HG03378 (cell line): ENCODE data around the gene CRAMP1.

Source experiments
- ATAC-seq: cut with Tn5 transposase; IDR thresholded peaks from one replicate; pipeline ENCODE4 v1.9.1; 2021; ENCODE audit warnings: mild to moderate bottlenecking, moderate library complexity; ENCODE audit not compliant: unreplicated experiment

CRAMP1 gene, protein sequence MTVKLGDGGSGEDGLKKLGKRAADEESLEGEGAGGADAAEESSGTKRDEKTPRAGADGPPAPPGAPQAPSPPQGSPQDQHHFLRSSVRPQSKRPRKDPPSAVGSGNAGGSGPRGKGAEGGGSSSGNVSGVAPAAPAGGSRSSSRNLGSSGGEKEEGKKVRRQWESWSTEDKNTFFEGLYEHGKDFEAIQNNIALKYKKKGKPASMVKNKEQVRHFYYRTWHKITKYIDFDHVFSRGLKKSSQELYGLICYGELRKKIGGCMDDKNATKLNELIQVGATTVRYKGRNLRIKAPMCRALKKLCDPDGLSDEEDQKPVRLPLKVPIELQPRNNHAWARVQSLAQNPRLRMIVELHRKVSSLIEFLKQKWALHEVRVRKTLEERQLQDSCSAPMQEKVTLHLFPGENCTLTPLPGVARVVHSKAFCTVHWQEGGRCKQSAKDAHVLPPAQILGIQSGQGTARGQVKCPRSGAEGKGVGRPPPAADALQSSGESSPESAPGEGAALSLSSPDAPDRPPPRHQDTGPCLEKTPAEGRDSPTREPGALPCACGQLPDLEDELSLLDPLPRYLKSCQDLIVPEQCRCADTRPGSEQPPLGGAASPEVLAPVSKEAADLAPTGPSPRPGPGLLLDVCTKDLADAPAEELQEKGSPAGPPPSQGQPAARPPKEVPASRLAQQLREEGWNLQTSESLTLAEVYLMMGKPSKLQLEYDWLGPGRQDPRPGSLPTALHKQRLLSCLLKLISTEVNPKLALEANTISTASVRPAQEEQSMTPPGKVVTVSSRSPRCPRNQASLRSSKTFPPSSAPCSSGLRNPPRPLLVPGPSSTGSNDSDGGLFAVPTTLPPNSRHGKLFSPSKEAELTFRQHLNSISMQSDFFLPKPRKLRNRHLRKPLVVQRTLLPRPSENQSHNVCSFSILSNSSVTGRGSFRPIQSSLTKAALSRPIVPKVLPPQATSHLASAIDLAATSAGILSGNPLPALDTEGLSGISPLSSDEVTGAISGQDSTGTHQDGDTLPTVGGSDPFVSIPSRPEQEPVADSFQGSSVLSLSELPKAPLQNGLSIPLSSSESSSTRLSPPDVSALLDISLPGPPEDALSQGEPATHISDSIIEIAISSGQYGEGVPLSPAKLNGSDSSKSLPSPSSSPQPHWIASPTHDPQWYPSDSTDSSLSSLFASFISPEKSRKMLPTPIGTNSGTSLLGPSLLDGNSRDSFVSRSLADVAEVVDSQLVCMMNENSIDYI (N-terminal part only)

DNA sequence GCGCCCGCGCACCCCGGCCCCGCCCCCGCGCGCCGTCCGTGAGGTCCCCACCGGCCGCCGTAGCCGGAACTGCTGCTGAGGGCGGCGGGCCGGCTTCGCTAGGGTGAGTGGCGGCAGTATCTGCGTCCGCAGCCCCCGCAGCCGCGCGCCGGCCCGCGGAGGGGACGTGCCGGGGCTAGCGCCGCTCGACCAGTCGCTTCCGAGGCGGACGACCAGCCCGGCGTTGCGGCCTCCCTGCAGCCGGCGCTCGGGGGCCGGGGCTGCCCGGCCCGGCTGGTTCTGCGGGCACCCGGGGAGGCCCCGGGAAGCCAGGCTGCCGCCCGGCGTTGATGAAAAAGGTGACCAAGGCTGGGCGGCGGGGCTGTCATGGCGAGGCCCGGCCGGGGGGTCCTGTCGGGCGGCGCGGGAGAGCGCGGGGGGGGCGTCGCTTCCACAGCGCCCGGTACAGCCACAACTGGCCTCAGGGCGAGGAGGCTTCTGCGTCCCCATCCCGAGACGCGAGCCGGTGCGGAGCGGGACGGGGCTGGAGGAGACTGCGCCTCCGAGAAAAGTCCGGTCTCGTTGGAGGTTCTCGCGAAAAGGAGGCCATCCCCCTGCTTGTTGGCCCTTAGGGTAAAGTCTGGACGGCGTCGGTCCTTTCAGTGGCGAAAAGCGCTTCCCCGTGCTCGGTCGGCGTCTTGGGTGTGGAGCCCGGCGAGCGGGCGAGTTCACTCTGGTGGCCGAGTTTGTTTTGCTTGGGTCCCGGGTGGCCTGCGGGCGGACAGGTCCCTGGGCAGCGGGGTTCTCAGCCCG, at the start of gene CRAMP1:
Gene CRAMP1, plus strand, starts transcription at position 41 of the 792 bp plus-strand sequence. CDS start 2,280 bp downstream, outside the sequence.
- ATAC-seq: peak; percentile 0

GRCh38 chr16:1563786-1564185, 48.4 kb upstream of the CRAMP1 start:
- ATAC-seq: no peak

DNA sequence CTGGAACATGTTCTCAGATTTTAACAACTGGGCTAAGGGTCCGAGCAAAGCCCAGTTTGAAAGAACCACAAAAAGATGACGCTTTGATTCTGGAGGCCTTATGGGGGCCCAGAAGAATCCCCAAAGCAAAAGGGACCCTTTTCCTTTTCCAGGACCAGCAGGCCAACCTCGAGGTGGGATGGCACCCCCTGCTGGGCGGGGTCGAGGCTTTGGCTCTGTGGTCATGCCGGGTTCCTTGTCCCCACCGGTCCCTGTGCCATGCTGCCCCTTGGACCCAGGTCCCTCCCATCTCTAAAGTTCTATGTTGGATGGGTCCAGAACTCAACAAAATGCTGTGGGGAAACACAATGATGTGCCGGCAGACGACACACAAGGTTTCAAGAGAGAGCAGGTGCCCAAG, 47.8 kb upstream of the CRAMP1 start:
- no peak for ATAC-seq

DNA sequence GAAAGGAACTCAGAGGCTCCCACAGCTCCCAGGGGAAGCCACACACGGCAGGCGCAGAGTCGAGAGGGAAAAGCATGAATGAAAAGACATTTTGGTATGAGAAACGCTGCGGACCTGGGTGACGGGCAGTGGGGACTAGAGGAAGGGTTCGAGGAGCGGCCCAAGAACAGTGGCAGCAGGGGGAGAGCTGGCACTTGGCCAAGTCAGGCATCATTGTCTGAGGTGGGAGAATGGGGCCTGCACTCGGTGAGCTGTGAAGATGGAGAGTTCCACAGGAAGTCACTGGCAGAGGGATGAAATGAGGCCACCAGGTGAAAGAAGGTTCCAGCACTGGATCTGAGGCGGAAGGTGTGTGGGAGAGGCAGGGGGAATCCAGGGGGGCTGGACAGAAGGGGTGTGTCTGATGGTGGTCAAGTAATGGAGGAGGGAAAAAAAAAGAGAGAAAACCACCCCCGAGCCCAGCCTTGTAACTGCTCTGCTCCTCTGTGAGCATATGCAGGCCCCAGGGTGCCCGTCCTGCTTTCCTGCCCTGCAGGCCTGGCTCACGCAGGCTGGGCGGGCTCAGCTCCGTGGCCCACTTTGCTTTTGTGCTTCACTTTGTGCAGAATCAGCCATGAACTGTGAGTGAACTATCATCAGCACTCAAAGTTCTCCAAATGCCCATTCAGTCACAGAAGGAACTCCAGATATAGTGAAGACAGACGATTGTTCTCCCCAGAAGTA, 46.9 kb upstream of the CRAMP1 start:
- no peak for ATAC-seq

- no peak for ATAC-seq
These were observed 44.2 kb upstream of the CRAMP1 start for GRCh38 chr16:1567988-1568387.

DNA sequence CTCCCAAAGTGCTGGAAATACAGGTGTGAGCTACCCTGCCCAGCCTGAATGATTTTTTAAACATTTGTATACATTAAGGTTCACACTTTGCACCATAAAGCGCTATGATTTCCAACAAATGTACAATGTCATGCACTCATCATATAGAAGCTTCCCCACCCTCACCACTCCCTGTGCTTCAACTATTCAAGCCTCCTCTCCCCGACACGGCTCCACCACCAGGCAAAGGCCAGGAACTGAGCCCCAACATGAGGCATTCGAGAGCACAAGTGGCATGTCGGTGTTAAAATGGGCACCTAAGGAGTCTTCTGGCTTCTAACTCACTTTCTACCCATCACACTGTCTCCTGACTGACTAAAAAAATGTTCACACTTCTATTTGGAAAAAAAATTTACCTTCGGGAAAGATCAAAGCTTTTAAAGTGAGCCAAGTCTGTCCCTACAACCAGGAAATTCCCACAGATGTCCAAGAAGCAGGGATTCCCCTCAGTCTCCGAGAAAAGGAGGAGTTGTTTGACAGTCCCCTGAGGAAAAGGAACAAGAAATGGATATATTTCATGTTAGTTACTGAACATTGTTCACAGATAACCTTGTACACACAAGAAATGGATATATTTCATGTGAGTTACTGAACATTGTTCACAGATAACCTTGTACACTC, 41.0 kb upstream of the CRAMP1 start:
- no peak for ATAC-seq

DNA sequence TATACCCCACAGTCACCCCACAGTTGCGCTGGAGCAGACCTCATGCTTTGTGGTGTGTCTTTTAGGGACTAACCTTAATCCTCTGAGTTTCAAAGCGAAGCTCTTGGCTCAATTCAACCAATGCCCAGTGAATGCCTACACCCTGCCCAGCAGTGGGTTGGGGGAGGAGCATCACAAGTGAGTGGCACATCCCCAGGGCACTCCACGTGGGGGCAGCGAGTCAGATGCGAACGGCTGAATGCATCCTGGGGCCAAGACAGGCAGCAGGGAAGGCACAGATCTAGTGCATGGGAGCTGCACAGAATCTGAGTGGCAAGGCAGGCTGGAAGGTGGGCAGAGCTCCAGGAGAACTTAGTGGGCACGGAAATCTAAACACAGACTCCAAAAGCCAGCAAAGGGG, 39.5 kb upstream of the CRAMP1 start:
- no peak for ATAC-seq

DNA sequence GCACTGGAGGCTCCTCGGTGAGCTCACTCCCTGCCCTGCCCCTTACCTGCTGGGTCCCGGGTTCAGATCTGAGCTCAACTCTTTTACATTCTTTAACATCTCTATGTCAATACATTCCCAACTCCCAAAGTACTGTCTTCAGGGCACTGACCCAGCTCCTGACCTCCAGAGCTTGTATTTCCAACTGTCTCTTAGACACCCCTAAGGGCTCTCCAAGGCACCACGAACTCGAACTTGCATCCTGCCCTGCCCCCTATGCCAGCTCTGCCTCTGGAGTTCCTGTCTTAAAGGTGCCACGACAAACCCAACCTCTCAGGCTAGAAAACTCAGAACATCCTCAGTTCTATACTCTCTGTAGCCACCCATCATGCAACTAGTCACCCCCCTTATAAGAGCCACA, 38.9 kb upstream of the CRAMP1 start:
- no peak for ATAC-seq

DNA sequence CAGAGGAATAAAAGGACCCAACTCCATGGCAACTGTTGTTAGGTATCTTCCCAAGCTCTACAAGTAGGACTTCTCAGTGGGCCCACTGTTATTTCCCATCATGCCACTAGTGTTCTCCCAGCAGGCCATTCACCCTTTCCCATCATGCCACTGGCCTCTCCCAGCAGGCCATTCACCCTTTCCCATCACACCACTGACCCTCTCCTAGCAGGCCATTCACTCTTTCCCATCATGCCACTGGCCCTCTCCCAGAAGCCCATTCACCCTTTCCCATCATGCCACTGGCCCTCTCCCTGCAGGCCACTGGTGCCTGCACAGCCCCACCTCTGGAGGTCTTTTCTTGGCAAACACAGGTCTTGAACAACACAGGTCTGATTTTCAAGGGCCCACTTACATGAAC, 36.6 kb upstream of the CRAMP1 start:
- ATAC-seq: no peak

DNA sequence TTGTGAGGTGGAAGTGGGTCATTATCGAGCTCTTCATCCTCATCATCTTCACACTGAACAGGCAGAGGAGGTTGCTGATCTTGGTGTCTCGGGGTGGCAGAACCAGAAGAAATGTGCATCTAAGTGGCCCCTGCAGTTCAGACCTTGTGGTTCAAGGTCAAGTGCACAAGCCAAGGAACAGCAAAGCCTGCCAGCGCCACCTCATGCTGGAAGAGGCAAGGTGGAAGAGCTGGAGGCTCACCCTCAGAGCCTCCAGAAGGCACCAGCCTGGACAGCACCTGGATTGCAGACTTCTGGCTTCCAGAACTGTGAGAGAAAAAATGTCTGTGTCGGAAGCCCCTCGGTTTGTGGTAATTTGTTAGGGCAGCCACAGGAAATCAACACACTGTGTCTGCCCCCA, 32.9 kb upstream of the CRAMP1 start:
- no peak for ATAC-seq

GRCh38 chr16:1580256-1580655, 31.9 kb upstream of the CRAMP1 start:
- ATAC-seq: no peak

DNA sequence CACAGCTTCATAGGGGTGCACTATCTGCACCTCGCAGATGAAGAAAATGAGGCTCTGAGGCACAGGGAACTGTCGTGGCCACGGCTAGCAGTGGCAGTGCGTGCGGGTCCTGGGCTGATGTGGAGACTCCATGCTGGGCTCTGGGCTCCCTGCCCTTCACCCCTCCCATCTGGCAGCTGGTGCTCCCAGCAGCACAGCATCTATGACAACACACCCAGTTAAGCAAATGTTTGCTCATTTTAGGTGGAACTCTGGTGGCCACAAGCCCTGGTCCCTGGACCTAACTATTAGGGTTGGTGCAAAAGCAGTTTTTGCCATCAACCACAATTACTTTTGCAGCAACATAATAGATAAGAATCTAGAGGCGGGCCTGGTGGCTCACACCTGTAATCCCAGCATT, 31.2 kb upstream of the CRAMP1 start:
- ATAC-seq: no peak

GRCh38 chr16:1581804-1582203, 30.4 kb upstream of the CRAMP1 start:
- ATAC-seq: no peak

GRCh38 chr16:1583180-1583579, 29.0 kb upstream of the CRAMP1 start:
- ATAC-seq: no peak

DNA sequence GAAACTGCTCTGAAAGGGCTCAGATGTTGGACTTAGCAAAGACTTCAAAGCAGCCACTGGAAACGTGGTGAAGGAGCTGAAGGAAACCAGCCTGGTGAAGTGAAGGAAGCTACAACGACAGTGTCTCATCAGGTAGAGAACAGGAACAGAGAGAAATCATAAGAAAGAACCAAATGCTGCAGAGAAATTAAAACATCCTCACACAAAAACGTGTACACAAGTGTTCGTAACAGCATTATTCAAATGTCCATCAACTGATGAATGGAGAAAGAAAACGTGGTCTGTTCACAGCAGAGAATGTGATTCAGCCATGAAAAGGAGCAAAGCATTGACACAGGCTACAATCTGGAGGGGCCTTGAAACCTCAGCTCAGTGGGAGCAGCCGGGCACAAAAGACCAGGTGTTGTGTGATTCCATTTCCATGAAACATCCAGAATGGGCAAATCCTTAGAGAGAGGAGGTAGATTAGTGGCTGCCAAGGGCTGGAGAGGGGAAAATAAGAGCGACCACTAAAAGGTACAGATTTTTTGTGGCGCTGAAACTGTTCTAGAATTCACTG, 27.2 kb upstream of the CRAMP1 start:
- no peak for ATAC-seq

DNA sequence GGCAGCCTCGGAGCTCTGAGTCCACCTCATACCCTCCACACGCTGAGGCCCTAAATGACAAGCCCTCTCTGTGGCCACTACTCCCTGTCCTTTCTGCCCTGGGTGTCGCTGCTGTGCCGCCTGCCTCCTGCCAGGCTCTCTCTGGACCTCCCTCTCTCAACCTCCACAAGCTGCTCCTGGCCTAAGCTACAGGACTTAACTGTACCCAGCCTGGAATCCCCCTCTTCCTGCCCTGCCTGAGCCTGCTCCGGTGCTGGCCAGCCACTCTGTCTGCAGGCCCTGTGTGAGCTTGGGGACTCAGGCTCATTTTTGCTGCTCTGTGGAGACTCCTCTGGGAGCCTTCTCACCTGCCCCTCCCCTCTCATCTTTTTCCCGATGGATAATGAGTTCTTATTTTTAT, 21.8 kb upstream of the CRAMP1 start:
- ATAC-seq: no peak

DNA sequence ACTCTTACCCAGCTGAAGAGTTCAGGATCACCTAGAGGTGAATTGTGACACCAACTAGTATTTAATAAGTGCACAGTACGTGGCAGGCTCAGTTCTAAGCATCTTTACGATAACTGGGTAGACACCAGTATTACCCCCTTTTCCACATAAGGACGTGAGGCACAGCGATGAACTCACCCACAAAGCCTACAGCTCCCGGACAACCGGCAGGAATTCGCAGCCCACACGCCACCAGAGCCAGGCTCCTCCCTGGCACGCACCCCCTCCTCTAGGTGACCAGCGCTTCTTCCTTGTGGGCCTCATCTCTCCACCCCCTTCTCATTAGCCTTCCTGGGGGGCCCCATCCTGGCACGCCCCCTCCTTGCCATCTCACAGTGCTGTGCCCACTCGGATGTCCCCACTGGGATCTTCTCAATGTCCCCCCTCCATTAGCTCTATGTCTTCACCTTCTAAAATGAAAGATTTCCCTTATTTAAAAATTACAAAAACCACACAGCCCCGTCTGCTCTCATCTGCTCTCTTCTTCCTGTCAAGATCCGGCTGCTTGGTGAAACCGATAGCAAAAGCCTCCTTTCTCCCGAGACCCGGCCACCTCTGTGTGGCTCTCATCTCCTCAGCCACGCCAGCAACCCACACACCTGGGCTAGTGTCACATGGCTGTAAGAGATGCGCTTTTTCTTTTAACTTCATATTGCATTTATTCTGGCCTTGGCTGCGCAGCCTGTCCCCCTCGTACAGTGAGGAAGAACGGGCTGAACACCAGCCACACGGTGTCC, 21.0 kb upstream of the CRAMP1 start:
- ATAC-seq: no peak

- no peak for ATAC-seq
These were observed 19.7 kb upstream of the CRAMP1 start for GRCh38 chr16:1592446-1592845.
